GM21619 (cell line): ENCODE data around the gene WDR31.
"Not testable (repeated sequence)": the region's sequence is repeated elsewhere in the genome, so short reads cannot be mapped to it uniquely, and the experiment has no call there.

Experiments used
- ATAC-seq: cut with Tn5 transposase; IDR thresholded peaks from one replicate; pipeline ENCODE4 v1.9.1; 2021; ENCODE audit not compliant: unreplicated experiment

The WDR31 gene

GRCh38 chr9:113340011-113340699 is at the start of gene WDR31:
Gene WDR31 (minus strand): TSS chr9:113340275. CDS start chr9:113332022, 8,253 bp downstream.
- ATAC-seq: peak; percentile 99

DNA sequence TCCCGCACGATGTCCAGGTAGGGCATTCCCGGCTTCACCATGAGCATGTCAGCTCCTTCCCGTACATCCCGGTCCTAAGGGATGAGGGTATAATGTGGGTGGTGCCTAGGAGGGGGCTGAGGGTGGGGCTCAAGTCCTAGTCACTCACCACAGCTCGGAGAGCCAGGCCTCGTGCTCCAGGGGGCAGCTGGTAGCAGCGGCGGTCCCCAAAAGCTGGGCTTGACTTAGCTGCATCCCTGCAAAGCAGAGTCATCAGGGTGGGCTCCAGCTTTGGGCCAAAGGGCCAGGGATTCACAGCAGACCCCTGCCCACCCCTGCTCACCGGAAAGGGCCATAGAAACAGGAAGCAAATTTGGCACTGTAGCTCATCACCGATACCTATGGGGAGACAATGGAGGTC is 49.4 kb upstream of the WDR31 start:
- ATAC-seq: no peak

DNA sequence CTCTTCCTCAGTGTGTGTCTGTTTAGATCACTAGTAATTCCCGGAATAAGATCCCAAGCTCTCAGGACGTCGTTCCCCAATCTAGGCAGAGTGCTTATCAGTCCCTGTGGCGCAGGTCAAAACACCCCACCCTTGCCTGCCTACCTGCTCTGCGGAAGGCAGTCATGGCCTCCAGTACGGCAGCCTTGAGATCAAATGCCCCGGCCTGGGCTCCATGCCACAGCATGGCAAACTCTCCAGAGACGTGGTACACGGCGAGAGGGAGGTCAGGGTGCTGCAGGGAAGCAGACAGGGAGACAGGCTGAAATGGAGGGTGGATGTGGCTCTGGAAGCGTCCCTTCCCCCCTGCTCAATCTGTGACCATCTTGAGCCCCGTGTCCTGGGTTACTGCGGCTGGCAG is 48.8 kb upstream of the WDR31 start:
- ATAC-seq: no peak

- ATAC-seq: no peak
These were observed 47.6 kb upstream of the WDR31 start for GRCh38 chr9:113387560-113388230.

- ATAC-seq: no peak
These were observed 46.7 kb upstream of the WDR31 start for GRCh38 chr9:113386571-113387393.

DNA sequence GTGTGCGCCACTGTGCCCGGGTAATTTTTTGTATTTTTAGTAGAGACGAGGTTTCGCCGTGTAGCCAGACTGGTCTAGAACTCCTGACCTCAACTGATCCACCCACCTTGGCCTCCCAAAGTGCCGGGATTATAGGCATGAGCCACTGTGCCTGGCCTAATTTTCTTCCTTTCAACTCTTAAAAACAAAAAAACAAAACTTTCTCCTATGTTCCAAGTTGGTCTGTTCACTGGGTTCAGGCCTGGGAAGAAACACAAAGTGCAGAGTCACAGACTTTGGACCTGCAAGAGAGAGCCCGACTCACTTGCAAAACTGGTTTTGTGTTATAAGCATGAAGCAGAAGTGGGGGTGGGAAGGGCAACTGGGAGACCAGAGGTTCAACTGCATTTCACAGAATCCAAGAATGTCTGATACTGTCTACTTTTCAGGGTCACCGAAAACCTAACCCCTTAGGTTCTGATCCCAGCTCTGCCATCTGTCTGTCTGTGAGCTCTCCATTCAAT is 41.9 kb upstream of the WDR31 start:
- no peak for ATAC-seq

DNA sequence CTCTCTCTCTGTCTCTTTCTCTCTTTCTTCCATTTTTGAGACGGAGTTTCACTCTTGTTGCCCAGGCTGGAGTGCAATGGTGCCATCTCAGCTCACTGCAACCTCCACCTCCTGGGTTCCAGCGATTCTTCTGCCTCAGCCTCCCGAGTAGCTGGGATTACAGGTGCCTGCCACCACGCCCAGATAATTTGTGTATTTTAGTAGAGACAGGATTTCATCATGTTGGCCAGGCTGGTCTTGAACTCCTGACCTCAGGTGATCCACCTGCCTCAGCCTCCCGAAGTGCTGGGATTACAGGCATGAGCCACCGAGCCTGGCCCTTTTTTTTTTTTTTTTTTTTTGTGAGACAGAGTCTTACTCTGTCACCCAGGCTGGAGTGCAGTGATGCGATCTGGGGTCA is 41.4 kb upstream of the WDR31 start:
- ATAC-seq: not testable (repeated sequence)

- peak; percentile 75 for ATAC-seq
These were observed 40.8 kb upstream of the WDR31 start for GRCh38 chr9:113380869-113381378.

GRCh38 chr9:113379829-113380210 is 39.7 kb upstream of the WDR31 start:
- ATAC-seq: not testable (repeated sequence)

DNA sequence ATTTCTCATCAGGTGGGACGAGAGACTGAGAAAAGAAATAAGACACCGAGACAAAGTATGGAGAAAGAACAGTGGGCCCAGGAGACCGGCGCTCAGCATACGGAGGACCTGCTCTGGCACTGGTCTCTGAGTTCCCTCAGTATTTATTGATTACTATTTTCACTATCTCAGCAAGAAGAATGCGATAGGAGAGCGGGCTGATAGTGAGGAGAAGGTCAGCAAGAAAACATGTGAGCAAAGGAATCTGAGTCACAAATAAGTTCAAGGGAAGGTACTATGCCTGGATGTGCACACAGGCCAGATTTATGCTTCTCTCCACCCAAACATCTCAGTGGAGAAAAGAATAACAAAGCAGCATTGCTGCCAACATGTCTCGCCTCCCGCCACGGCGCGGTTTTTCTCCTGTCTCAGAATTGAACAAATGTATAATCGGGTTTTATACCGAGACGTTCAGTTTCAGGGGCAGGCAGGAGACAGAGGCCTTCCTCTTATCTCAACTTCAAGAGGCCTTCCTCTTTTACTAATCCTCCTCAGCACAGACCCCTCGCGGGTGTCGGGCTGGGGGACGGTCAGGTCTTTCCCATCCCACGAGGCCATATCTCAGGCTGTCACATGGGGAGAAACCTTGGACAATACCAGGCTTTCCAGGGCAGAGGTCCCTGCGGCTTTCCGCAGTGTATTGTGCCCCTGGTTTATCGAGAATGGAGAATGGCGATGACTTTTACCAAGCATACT is 39.2 kb upstream of the WDR31 start:
- not testable (repeated sequence) for ATAC-seq

GRCh38 chr9:113376634-113377567 is 36.8 kb upstream of the WDR31 start, which contains the start of gene HDHD3:
Gene HDHD3 (minus strand): TSS chr9:113376986. CDS start chr9:113374354, 2,632 bp downstream.
- ATAC-seq: peak; percentile 71

DNA sequence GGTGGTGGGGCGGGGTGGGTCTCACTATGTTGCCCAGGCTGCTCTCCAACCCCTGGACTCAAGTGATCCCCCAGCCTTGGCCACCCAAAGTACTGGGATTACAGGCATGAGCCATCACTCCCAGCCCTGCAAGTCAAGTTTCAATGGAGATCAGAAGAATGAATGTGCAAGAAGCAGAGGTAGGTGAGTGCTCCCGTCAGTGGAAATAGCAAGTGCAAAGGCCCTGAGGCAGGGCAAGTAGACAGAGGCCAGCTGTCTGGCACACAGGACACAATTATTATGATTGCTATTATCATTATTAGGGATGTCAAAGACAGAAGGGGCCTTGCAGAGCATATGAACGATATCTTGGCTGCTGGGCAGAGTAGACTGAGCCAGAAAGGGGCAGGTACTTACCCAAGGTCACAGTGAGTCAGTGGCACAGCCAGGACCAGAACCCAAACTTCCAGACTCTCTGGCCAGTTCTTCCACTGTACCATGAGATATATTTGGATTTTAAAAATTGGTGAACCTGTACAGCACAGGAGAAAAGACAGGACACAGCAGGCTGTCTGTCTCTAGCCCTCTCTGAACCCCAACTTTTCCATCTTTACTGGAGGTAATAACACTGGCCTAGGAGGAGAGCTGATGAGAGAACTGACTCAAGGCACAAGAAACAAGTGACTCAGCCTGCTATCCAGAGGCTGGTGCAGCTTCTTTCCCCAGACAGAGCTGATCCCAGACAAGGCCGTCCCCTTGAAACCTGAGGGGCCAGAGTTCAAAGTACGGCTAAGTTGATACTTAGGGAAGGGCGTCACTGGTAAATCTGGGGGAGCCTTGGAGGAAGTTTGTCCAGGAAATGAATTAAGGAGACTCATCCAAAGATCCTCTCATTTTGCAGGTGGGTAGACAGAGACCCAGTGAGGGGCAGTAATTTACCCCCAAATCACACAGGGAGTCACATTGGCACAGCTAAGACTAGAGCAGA is 35.3 kb upstream of the WDR31 start:
- no peak for ATAC-seq

DNA sequence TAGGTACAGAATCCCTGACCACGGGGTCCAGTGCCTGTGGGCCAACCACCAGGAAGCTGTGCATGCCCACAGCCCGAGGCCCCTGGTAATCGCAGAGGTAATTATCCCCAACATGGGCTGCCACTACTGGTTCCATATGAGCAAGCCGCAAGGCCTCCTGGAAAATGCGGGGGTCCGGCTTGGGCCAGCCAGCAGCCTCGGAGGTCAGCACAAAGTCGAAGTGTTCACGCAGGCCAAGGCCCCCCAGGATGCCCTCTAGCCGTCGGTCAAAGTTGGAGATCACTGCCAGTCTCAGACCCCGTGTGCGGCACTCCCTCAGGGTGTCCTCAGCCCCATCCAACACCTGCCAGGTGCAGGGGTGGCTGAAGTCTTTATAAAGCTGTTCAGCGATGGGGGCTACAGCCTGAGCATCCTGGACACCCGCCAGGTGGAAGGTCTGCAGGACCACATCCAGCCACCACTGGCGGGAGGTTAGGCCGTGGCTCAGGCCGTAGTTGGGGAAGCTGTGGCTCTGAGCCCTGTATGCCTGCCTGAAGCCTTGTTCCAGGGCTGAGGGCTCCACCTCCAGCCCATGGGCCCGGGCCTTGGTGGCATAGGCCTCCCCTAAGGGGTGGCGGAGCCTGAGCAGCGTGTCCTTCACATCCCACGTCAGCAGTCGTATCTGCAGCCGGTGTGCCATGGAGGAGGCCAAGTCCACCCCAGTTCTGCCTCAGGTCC is 33.8 kb upstream of the WDR31 start:
- ATAC-seq: no peak

DNA sequence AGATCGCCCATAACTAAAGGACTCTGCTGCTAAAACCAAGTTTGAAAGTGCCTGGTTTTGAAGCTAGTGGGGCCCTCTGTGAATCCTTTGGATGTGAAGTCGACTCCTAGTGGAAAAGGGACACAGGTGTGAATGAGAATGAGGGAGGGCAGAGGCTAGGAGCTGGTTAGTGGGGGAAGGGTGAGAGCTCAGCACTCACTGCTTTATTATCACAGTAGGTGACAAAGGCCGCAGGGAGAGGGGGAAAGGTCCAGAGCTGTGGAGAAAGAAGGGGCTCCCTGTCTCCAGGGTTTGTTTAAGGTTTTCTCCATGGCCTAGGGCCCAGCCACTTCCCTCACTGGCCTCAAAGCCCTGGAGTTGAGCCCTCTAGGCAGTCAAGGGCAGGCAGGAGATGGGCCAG is 33.2 kb upstream of the WDR31 start:
- ATAC-seq: no peak

DNA sequence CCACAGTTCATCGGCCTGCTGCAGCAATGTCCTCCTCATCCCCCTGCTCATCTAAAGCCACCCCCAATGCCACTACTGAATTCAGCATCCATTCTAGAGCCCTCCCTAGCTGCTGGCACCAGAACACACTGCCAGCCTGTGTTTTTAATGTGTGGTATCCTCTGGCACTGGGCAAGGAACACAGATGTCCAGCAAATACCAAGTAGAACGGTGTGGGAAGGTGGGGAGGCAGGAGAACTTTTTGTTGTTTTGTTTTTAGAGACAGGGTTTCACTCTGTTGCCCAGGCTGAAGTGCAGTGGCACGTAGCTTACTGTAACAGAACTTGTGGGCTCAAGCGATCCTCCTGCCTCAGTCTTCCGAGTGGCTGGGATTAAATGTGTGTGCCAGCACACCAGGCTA is 32.0 kb upstream of the WDR31 start:
- no peak for ATAC-seq

GRCh38 chr9:113370806-113371325 is 30.8 kb upstream of the WDR31 start:
- no peak for ATAC-seq

- ATAC-seq: no peak
These were observed 29.7 kb upstream of the WDR31 start for GRCh38 chr9:113369855-113370140.
